Activated CD8-positive, alpha-beta memory T cell treated with anti-CD3 and anti-CD28 coated beads for 24 hours (primary cell): ENCODE measurements around the gene LAMC1.
"Not testable (repeated sequence)": the region's sequence is repeated elsewhere in the genome, so short reads cannot be mapped to it uniquely, and the experiment has no call there.

ENCODE experiments used
- DNase-seq: peaks from one replicate; pipeline ENCODE4 v3.0.0-alpha.2; 2020

The LAMC1 gene

DNA sequence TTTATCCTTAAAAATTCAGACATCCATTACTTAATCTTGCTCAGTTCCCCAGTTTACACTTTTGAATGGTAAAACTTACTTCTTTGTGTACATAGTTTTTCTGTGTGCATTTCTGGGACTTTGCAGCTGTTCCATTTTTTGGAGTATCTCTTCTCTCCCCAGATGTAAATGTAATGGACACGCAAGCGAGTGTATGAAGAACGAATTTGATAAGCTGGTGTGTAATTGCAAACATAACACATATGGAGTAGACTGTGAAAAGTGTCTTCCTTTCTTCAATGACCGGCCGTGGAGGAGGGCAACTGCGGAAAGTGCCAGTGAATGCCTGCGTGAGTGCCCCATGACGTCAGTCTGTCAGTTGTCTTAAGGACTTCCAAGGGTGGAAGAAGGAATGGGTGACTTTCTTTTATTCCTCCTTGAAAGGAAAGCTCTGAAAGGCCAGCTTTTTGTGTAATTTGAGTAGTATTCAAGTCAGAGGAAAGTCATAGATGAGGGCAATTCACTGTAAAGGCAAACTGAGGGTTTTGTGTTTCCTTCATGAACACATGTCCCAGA lies 87.2 kb downstream of the LAMC1 start:
- no peak for DNase-seq

- no peak for DNase-seq
Observed at GRCh38 chr1:183114441-183114840, 91.2 kb downstream of the LAMC1 start.

DNA sequence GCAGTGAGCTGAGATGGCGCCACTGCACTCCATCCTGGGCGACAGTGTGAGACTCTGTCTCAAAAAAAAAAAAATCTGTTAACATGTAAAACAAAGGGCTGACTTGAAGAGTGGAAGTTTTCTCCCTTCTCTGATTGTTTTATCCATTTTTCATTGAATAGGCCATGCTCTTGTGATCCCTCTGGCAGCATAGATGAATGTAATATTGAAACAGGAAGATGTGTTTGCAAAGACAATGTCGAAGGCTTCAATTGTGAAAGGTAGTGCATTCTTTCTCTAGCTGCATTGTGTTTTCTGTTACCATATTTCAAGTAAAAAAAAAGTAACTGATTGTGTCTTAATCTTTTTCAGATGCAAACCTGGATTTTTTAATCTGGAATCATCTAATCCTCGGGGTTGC lies 93.2 kb downstream of the LAMC1 start:
- no peak for DNase-seq

DNA sequence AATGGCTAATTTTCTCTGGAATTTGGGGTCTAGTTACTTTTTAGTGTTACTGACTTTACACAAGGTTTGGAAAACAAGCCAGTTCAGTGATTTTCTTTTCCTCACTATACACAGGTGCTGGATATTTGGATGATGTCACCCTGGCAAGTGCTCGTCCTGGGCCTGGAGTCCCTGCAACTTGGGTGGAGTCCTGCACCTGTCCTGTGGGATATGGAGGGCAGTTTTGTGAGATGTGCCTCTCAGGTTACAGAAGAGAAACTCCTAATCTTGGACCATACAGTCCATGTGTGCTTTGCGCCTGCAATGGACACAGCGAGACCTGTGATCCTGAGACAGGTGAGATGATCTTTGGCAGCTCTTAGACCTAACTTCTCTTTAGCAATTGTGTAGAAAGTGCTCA lies 98.4 kb downstream of the LAMC1 start:
- no peak for DNase-seq

DNA sequence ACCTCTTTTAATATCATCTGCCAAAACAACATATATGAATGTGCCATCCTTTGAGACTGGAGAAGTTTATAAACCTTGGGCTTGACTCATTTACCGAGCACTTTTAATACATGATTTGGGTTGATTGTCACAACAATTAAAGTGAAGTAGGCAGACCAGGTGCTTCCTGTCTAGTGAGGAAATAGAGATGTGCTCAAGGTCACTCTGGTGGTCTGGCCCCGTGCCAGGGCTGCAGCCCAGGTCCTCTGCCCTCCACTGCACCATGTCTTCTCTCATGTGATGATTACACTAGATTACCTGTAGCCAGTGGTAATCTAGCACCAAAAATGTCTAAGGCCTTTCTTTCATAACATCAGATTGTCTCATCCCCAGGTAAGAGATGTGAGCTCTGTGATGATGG lies 101.0 kb downstream of the LAMC1 start:
- DNase-seq = no peak

GRCh38 chr1:183125279-183125999 lies 102.2 kb downstream of the LAMC1 start:
- no peak for DNase-seq

- DNase-seq = no peak
Observed at GRCh38 chr1:183126000-183126366, 102.8 kb downstream of the LAMC1 start.

DNA sequence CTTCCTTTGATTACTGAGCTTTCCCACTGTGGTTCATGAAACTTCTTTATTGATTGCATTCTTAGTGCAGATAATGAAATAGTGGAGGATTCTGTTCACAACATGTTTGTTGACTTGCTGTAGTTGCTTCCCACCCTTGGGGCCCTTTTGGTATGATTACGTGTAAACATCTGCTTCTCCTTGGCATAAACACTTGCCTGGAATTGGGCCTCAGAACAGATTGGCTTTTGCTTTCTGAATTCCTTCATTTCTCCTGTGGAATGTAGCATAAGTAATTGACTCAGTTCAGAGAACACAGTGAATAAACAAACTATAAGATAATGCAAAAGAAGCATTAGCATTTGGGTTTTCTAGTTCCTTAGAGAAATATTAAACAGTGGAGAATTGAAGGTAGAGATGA lies 103.3 kb downstream of the LAMC1 start:
- DNase-seq = no peak

GRCh38 chr1:183129921-183130690 lies 106.9 kb downstream of the LAMC1 start:
- DNase-seq = no peak

- no peak for DNase-seq
Observed at GRCh38 chr1:183131166-183131565, 107.9 kb downstream of the LAMC1 start.

GRCh38 chr1:183135336-183135735 lies 112.1 kb downstream of the LAMC1 start:
- no peak for DNase-seq

DNA sequence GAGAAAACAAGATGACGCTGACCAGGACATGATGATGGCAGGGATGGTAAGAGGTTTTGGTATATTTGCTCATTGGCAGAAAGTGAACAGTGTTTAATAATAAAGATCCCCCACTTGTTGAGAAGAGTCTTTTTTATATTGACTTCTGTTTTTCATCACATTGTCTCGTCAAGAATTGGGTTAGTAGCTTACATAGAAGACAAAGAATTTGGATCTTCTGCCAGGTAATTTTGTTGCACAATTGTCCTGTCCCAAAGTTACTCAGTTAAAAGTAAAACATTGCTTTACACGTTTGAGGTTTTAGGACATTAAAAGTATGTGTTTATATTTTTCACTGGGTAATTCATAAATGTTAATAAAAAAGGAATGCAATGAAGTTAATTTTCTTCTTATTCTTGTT lies 114.6 kb downstream of the LAMC1 start:
- no peak for DNase-seq

DNA sequence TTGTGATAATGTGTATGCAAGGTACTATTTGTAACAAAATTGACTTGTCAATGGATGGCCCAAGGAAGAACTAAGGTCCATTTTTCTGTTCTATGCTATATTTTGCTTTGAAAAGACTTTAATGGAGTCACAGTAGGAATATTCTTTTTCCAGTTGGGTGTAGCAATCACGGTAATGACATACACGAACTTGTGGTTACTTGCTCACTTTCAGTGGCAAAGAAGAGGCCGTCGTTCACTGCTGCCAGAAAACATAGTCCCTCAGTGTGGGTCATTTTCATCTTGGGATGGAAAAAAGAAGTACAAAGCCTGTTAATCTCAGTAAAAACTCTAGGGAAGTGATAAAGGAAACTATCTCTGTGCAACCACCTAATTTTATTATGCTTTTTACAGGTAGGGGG lies 115.1 kb downstream of the LAMC1 start:
- DNase-seq = no peak

DNA sequence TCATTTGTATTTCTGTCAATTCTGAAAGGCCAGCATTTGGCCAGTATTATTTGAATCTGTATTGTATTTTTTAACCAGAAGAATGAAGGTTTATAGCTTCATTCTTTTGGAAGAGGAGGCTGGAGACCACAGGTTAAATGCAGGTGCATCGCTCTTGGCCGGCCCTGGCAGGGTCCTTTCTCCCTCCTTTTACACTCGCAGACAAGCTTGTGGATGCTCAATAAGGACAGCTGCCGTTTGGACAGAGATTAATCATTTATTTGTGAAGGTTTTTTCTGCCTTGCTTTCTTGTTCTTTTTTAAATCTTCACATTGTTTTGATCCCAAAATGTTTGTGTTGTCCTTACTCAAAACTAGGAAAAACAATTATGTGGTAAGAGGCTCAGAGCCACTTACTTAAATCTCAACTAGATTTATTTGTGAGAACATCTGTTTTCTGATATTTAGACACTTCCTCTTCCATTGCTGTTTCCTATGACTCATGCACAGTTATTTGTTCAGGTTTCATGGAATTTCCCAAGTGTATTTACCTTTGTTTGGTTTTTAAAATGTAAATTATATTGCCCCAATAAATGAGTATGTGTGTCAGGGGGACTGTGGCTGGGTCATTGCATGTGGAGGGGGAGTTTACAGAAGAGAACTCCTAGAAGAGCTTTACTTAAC lies 116.2 kb downstream of the LAMC1 start:
- DNase-seq = no peak

DNA sequence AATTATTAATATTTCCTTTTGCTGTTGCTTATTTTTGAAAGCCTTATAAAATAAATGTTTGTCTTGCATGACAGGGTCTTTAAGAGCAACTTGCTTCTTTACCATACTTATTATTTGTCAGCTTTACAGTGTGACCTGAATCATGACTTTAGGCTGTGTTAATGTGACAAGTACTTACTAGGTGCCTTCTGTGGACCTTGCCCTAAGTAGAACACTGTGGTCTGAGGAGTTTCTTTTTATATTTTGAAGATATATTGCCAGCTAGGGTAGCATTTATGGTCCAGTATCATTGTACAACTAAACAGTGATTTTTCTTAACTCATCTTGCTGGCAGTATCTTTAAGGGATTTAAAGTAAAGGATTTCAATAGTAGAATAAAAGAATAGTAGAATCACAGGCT lies 117.4 kb downstream of the LAMC1 start:
- DNase-seq = no peak

- no peak for DNase-seq
Observed at GRCh38 chr1:183142171-183142570, 119.0 kb downstream of the LAMC1 start.

DNA sequence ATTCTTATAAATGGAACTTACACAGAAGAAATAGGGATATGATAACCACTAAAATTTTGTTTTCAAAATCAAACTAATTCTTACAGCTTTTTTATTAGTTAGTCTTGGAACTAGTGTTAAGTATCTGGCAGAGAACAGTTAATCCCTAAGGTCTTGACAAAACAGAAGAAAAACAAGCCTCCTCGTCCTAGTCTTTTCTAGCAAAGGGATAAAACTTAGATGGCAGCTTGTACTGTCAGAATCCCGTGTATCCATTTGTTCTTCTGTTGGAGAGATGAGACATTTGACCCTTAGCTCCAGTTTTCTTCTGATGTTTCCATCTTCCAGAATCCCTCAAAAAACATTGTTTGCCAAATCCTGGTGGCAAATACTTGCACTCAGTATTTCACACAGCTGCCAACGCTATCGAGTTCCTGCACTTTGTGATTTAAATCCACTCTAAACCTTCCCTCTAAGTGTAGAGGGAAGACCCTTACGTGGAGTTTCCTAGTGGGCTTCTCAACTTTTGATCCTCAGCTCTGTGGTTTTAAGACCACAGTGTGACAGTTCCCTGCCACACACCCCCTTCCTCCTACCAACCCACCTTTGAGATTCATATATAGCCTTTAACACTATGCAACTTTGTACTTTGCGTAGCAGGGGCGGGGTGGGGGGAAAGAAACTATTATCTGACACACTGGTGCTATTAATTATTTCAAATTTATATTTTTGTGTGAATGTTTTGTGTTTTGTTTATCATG lies 120.5 kb downstream of the LAMC1 start:
- no peak for DNase-seq

DNA sequence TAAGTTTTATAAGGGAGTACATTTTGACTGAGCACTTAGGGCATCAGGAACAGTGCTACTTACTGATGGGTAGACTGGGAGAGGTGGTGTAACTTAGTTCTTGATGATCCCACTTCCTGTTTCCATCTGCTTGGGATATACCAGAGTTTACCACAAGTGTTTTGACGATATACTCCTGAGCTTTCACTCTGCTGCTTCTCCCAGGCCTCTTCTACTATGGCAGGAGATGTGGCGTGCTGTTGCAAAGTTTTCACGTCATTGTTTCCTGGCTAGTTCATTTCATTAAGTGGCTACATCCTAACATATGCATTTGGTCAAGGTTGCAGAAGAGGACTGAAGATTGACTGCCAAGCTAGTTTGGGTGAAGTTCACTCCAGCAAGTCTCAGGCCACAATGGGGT lies 121.5 kb downstream of the LAMC1 start:
- DNase-seq = no peak

- DNase-seq = no peak
Observed at GRCh38 chr1:183147735-183148134, 124.5 kb downstream of the LAMC1 start.

GRCh38 chr1:183148599-183148998 lies 125.4 kb downstream of the LAMC1 start:
- DNase-seq = no peak

GRCh38 chr1:183149273-183149672 lies 126.1 kb downstream of the LAMC1 start:
- no peak for DNase-seq

GRCh38 chr1:183150032-183150431 lies 126.8 kb downstream of the LAMC1 start:
- not testable (repeated sequence) for DNase-seq

- DNase-seq = no peak
Observed at GRCh38 chr1:183150445-183150844, 127.2 kb downstream of the LAMC1 start.
